ENCODE measurements around the gene TMEM156. TPM values are rescaled to one million over a fixed set of nuclear protein-coding genes. Genes with fewer than 3 reads are reported as not detected.

The TMEM156 gene
- total RNA-seq, 4 donors from 2014 or later, result 0.33 TPM; not detected in 3

DNA sequence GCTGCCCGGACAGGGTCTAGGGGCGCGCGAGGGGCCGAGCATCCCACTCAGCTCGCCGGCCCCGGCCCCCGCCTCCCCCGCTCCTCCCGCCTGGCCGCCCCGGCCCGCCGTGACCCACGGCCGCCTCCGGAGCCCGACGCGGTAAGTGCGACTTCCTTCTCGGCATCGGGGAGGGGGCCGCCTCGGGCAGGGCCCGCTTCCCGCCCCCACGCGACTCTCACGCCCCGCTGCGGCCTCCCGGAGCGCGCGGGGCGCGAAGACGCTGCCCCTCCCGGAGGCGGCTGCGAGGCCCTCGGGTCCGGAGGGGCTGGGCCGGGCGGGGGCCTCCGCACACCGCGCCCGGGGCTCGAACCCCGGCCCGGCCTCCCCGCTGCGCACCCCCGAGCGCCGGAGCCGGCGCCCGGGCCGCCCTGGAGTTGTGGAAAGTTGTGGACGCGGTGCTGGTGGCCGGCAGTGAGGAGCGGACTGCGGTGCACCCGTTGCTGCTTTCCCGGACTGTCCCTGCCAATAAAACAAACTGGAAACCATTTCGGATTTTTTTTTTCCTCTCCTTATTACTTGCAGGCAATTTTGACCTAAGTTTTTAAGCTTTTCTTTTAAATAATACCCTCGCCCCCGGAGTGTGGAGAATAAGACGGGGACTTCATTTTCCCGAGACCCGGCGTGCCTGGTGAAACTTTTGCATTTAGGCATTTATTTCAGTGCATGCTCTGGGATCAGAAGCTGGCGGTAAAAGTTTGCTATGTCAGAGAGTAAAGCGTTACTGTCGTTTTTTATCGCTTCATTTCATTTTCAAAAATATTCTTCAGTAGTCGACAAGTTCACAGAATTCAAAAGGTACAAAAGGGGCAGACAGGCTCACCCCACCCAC, 13.0 kb upstream of the TMEM156 start:
- Histone ChIP-seq H3K27me3 (no peaks in the 10 kb centered on the region), H3K4me3 (replicated peaks in 1 of 3) (peak overlapping the region; percentile 64 to 89 (median 68)), H3K4me1 (peaks cover 0 to 4% of the 10 kb centered on the region in 2 donors), H3K36me3 (no peaks in the 10 kb centered on the region), H3K27ac (peak overlapping the region; percentile 55 to 87 (median 77)), H3K9me3 (no peaks in the 10 kb centered on the region)
- TF ChIP-seq POLR2A (IDR thresholded peaks at IDR 0.05), result no peak
- TF ChIP-seq CTCF (IDR thresholded peaks at IDR 0.05), result no peak
- intact Hi-C loops (cut with DNase I), result no loop called here
- 3% methylated on average over 25 to 33 of the region's 82 CpGs for WGBS, 2 donors
- peak; percentile 43 to 51 for DNase-seq

DNA sequence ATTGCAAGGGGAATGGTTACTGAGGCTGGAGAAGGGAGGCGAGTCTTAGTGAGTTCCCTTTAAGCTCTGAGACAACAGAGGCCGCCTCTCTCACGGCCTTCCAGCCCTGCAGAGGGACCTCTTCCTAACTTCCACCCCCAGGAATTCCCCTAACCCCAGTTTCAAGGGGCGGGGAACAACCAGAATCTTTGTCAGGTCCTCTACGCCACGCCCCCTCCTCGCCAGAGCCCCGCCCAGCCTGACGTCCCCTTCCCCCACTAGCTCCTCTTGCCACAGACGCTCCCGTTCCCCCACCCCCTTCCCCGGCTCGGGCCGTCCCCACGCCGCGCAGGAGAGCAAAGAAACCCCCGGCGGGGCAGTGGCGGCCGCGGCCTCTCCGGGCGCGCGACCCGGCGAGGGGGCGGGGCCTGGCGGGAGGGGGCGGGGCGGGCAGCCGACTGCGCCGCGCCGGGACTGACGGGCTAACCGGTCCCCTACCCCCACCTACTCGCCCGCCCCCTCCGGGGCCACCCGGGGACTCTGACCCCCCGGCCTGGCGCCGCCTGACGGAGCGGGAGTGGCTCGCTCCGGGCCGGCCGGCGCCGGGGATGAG, 12.3 kb upstream of the TMEM156 start:
- Histone ChIP-seq H3K9me3 (no peaks in the 10 kb centered on the region), H3K36me3 (no peaks in the 10 kb centered on the region), H3K27ac (peak overlapping the region; percentile 55 to 87 (median 77)), H3K4me1 (peaks cover 0 to 4% of the 10 kb centered on the region in 2 donors), H3K27me3 (no peaks in the 10 kb centered on the region), H3K4me3 (replicated peaks in 1 of 3) (peak overlapping the region; percentile 64 to 89 (median 68))
- peak; percentile 90 to 94 for DNase-seq
- TF ChIP-seq CTCF (IDR thresholded peaks at IDR 0.05) (no peak), POLR2A (IDR thresholded peaks at IDR 0.05) (peak in 1 of 2 donors; percentile 29)
- WGBS, 2 donors, result 0 to 2% methylated on average over 5 to 9 of the region's 54 CpGs
- intact Hi-C loops (cut with DNase I), result no loop called here

DNA sequence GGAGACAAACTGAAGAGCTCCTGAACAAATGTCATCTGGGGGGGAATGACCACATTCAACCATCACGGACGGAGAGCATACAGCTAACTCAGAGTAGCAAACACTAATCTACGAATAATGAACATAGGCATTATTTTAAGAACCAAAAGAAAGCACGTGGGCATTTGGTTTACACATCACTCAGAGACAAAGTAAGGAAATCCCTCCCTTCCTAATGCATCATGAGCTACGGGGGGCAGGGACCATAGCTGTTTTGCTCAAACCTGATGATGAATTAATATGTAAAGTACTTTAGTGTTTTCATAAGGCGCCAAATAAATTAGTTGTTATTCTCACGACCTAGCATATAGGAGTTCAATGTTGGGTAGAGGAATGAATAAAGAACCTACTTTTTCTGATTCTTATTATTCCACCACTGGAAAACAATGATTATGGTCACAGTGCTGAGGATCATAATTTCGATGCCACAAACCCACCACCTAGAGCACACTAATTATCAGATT, 11.7 kb upstream of the TMEM156 start:
- no peak for TF ChIP-seq CTCF (IDR thresholded peaks at IDR 0.05)
- no peak for TF ChIP-seq POLR2A (IDR thresholded peaks at IDR 0.05)

GRCh38 chr4:39043058-39043860, 11.1 kb upstream of the TMEM156 start:
- no peak for TF ChIP-seq CTCF (IDR thresholded peaks at IDR 0.05)
- no peak for TF ChIP-seq POLR2A (IDR thresholded peaks at IDR 0.05)
- WGBS, 2 donors, result 73 to 76% methylated on average over 10 of the region's 10 CpGs
- no peak for DNase-seq
- Histone ChIP-seq H3K4me3 (replicated peaks in 1 of 3) (no peak overlapping the region), H3K36me3 (no peaks in the 10 kb centered on the region), H3K27me3 (no peaks in the 10 kb centered on the region), H3K9me3 (no peaks in the 10 kb centered on the region), H3K4me1 (peaks cover 0 to 4% of the 10 kb centered on the region in 2 donors), H3K27ac (peak overlapping the region in 2 of 3 donors; percentile 77 to 87)
- intact Hi-C loops (cut with DNase I), result no loop called here

More for the DNA sequence above, 11.7 kb upstream of the TMEM156 start:
- intact Hi-C loops (cut with DNase I), result no loop called here
- Histone ChIP-seq H3K27me3 (no peaks in the 10 kb centered on the region), H3K27ac (peak overlapping the region in 2 of 3 donors; percentile 77 to 87), H3K9me3 (no peaks in the 10 kb centered on the region), H3K36me3 (no peaks in the 10 kb centered on the region), H3K4me3 (replicated peaks in 1 of 3) (peak overlapping the region in 2 of 3 donors; percentile 64 to 89), H3K4me1 (peaks cover 0 to 4% of the 10 kb centered on the region in 2 donors)
- no peak for DNase-seq
- WGBS, 2 donors, result 11 to 17% methylated on average over 8 of the region's 8 CpGs
